Measurements from ENCODE around the gene RSPH9. TPM values are rescaled to one million over a fixed set of nuclear protein-coding genes. Genes with fewer than 3 reads are reported as not detected.

Gene RSPH9
- total RNA-seq, 4 donors from 2014 or later: 0.19 to 0.49 TPM; not detected in 2

- no peak for TF ChIP-seq CTCF (IDR thresholded peaks at IDR 0.05; ENCODE audit: low read depth)
Observed at GRCh38 chr6:43623880-43624785, 20.7 kb upstream of the RSPH9 start.

DNA sequence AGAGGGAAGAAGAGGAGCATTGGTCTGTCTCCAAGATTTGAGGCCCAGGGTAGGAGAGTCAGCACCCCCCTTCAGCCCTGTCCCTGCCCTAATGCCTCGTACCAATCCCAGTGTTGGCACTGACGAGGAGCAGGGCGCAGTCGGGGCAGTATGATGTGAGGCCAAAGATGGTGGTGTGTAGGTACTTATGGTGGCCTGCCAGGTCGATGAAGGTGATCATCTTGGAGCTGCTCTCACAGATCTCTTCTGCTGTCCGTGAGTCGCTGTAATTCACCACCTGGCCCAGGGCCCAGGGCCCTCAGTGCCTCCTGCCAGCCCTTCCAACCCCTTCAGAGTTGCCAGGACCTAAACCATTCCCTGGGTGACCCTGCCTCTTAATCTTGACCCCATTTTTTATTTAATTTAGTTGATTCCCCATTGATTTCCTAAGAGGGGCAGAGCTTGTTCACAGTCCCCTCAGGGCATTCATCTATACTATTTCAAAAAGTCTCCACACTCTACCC, 20.0 kb upstream of the RSPH9 start:
- no peak for TF ChIP-seq CTCF (IDR thresholded peaks at IDR 0.05; ENCODE audit: low read depth)

- no peak for TF ChIP-seq CTCF (IDR thresholded peaks at IDR 0.05; ENCODE audit: low read depth)
Observed at GRCh38 chr6:43625393-43625992, 19.3 kb upstream of the RSPH9 start.

DNA sequence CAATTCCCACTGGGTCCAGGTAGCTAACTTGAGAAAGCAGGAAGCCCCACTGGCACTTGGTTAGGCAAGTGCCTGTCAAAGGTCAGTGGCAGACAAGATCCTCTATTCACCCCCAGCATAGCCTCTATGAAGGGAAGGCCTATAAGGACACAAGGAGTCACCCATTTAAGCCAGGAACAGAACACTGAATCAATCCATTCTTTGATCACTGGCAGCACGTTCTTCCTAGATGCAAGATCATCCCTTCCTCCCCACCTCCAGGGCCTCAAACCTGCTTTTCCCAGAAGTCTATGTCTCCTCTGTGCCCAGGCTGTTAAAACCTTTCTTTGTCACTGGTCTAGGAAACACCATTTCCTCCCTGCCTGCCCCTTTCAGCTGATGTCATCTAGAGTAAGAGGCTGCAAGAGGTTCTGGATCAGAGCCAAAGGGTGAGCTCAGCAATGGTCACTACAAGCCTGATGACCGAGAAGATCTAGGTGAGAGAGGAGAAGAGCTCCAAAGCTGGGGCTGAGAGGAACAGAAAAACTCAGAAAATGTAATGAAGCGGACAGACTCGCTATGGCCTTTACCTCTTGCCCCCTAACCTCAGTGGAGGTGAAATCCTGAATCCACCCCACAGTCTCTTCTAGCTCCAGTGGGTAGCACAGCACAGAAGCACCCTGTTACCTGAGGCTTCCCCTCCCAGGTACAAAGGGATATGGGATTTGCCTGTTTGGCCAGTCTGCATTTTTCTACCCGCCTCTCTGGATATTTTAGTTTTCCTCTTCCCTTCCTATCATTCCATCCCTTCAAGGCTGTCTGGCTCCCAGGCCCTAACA, 17.6 kb upstream of the RSPH9 start:
- TF ChIP-seq CTCF (IDR thresholded peaks at IDR 0.05; ENCODE audit: low read depth): no peak

GRCh38 chr6:43628393-43629103, 16.3 kb upstream of the RSPH9 start:
- no peak for TF ChIP-seq CTCF (IDR thresholded peaks at IDR 0.05; ENCODE audit: low read depth)

DNA sequence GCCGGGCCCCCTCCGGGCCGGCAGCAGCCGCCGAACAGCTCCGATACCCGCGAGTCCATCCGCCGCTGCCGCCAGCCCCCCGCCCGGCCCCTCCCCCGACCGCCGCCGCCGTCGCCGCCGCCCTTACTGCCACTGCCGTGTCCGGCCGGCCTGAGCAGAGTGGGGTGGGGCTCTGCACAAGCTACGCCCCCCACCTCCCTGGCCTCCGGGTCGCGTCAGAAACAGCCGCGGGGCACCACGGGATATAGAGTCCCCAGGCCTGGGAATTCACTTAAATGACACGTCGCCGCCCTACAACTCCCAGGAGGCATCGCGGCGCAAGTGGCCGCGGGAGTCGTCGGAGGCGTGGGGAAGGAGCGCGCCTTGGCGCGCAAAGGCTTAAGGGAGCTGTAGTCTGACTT, 15.7 kb upstream of the RSPH9 start, which contains the start of gene GTPBP2:
Gene GTPBP2 (minus strand): TSS at position 161 of the 401 bp plus-strand sequence. CDS start 102 bp downstream, at position 59.
- no peak for TF ChIP-seq CTCF (IDR thresholded peaks at IDR 0.05; ENCODE audit: low read depth)

All from subcutaneous adipose tissue (tissue), 4 donors.